Sciatic nerve (tissue), 2 donors: ENCODE measurements around the gene CASS4. TPM values are rescaled to one million over a fixed set of nuclear protein-coding genes. Genes with fewer than 3 reads are reported as not detected.

ENCODE experiments used
- ATAC-seq: fragments of 200-7000 bp; cut with Tn5 transposase; one replicate; pipeline ENCODE4 v1.9.1; 2020; ENCODE audit warnings: mild to moderate bottlenecking, moderate library complexity
- DNase-seq: peaks from one replicate; pipeline ENCODE4 v3.0.0-alpha.2; 2020; ENCODE audit warnings: low spot score
- intact Hi-C: fragments of 100-400 bp; cut with DNase I; formaldehyde crosslinking; loops from one replicate; pipeline ENCODE4 v1.14.2; 2022
- total RNA-seq: library from RNA; stranded (reverse); fragmentation: NEBNext Ultra II Directional; extraction: Animal tissue kit (Norgen Biotek cat#: 25700); gene quantifications from one replicate; pipeline ENCODE4 v1.2.1, GENCODE V29; 2021
- donor health status: DM: no; HTN: no; CAD: no.
- donor health status: DM: no; HTN: no; CAD: no.

CASS4 gene
- total RNA-seq, 1 donor from 2014 or later, result 2.4 TPM

DNA sequence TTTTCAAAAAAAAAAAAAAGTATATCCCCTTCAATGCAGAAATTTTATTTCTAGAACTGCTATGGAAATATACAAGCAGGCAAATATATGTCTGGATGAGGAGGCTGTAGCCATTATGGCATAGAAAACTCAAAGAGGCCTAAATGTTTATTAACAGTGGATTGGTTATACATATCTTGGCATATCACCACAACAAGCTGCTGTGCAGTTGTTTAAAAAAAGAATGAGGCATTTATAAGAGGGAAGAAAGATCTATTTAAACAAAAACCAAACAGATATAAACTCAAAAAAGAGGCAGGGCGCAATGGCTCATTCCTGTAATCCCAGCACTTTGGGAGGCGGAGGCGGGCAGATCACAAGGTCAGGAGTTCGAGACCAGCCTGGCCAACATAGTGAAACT, 26.2 kb downstream of the CASS4 start:
- intact Hi-C loops, result no loop called here
- ATAC-seq, result no peak
- DNase-seq, result no peak

GRCh38 chr20:56439771-56440291, 27.8 kb downstream of the CASS4 start:
- ATAC-seq, result no peak
- intact Hi-C loops, result no loop called here

DNA sequence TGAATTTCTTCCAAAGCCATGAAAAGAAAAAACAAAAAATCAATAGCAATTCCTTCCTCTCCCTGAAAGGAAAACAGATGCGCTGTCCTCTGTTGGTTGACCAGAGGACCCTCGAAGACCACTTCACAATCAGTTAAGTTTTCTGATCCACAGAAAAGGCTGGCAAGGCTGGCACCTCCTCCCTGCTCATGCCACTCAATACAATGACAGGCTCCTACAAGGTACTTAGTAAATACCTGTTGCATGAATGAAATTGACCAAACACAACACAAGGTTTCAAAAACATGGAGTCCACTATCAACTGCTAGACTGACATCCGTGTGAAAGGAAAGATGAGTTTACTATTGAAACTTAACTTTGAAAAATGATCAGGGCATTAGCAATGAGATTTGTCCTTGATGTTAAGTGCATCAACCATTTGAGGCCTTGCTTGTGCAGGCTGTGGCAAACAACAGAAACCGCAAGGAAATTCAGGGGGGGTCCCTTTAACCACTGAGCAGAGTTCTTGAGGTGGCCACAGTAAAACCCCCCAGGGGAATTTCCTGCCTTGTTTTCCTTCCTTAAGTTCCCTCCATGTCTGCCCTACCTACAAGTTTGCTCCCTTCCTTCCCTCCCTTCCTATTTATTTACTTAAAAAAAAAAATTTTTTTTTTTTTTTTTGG, 28.4 kb downstream of the CASS4 start:
- no peak for ATAC-seq
- intact Hi-C loops, result no loop called here
- DNase-seq, result no peak

More at GRCh38 chr20:56439771-56440291, 27.8 kb downstream of the CASS4 start:
- DNase-seq, result no peak

DNA sequence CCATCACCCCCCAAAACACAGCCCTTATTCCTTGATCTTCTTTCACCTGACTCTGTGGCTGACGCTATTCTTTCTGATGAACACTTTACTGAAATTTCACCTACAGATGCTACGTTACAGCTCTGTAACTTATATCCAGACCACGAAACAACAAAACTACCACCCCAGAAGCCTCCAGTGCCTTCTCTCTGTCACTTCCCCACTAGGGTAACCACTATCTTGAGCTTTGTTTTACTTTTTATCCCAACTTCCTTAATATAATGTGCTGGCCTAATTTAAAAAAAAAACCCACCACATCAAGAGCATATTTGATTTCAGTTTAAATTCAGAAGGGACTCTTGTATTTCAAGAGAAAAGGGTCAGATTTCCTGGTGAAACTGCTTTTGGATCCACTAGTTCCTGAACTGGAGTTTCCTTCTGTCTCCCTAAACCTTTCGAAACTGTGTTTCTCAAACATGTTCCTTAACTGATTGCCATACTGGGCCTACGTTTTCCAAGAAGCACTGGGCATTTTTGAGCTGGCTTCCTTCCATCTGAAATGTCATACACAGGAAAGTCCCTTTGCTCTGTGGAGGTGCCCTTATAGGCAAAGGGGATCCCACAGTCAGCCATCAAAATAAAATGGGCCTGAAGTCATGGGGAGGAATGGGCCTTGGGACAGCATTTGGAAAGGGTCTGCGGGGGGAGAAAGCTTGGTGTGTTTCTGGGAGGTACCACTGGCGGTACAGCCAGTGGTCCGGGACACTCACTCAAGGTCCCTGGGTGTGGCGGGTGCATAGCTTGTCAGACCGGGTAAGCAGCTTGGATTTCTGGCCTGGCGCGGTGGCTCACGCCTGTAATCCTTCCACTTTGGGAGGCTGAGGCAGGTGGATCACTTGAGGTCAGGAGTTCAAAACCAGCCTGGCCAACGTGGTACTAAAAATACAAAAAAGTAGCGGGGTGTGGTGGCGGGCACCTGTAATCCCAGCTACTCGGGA, 30.6 kb downstream of the CASS4 start:
- no peak for DNase-seq

GRCh38 chr20:56443654-56444540, 31.8 kb downstream of the CASS4 start:
- intact Hi-C loops, result no loop called here
- ATAC-seq, result no peak
- no peak for DNase-seq

More for the DNA sequence above, 30.6 kb downstream of the CASS4 start:
- intact Hi-C loops, result no loop called here
- ATAC-seq, result no peak

DNA sequence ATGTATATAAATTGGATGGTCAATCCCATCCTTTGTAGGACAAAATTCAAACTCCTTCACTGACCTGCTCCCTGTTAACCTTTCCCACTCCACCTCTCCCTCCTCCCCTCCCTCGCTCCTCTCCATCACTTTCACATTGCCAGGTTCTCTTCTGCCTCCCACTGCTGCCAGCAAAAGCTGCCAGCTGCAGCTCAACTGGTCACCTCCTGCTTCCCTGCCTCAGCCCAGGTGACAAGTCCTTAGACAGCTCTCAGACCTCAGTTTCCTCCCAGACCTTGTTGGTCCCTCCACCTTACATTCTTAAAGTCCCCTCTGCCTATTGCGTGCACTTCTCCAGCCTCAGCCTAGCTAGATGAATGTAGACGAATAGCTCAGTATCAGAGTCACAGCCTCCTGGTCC, 33.1 kb downstream of the CASS4 start:
- ATAC-seq (no peak), DNase-seq (no peak)
- intact Hi-C loops, result no loop called here

DNA sequence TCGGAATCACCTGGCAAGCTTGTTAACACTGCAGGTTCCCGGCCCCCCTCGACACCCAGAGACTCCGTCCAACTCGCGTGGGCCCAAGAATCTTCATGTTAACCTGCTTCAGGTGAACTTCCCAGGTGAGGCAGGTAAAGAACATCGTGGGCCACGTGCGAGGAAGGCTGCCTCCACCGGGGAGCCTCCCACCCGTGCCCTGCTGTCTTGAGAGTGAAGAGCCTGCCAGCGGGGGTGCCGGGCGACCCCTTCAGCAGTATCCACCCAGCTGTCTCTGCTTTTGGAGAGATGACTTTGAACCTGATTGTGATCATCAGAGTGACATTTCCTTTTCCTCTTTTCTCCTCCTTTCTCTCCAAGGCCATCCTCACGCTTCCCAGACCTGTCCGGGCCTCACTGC, 33.5 kb downstream of the CASS4 start:
- DNase-seq (no peak), ATAC-seq (no peak)
- intact Hi-C loops, result no loop called here

DNA sequence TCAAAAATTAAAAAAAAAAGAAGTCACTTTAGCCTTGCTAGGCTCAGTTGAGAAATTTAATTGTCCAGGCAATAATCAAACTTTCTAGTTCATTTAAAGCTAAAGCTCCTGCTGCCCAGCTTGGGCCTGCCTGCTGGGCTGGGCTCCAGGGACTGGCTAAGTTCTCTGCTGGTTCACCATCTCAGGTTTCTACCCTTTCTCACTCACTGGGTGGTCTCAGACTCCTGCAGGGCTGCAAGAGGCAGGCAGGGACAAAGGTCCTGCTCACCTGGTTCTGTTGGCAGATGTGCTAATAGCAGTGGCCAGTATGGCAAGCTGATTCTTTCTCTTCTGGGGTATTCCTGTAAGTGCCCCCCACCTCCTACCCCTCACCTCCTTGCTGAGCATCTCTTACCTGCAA, 35.2 kb downstream of the CASS4 start:
- ATAC-seq, result no peak
- no peak for DNase-seq
- intact Hi-C loops, result no loop called here

DNA sequence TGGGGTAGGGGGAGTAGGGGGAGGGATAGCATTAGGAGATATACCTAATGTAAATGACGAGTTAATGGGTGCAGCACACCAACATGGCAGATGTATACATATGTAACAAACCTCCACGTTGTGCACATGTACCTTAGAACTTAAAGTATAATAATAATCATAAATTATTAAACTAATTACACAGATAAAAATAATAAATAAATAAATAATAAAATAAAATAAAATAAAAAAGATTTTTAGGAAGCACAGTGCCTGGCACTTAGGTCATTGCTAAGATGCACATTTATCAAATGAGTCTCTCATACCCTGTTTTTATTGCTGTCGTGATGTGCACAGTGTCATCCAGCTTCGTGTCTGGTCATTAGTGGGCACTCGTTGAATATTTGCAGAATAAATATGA, 37.4 kb downstream of the CASS4 start:
- DNase-seq, result no peak
- ATAC-seq, result no peak
- intact Hi-C loops, result no loop called here

DNA sequence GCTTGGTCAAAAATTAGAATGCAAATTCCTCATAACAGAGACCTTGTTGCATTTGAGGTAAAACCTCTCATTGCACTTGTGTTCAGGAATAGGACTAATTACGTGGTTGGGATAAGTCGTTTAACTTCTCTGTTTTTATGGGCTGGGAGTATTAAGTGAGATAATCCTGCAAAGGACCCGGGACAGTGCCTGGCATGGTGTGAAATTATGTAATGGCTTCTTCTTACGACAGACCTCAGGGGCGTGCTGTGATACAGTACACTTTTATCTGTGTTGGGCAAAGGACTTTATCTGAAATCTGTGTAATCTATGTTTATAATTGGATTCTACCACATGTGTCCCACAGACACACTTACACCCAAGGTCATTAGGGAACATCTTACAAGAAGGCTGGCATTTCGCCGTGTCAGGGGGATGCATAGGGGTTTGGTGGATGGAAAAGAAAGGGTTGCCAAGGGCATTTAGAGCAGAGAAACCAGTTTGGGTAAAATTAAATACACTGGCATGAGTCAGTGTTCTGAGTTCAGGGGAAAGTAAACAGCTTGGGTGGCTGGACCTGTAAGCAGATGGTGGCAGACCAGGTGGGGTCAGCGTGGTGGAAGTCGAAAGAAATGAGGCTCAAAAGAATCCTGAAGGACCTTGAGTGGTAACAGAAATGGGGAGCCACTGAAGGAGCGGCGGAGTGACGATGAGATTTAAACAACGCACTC, 39.2 kb downstream of the CASS4 start:
- intact Hi-C loops, result no loop called here
- ATAC-seq, result no peak
- no peak for DNase-seq

GRCh38 chr20:56453352-56453751, 41.3 kb downstream of the CASS4 start:
- intact Hi-C loops, result no loop called here
- DNase-seq (no peak), ATAC-seq (no peak)

GRCh38 chr20:56454754-56455153, 42.7 kb downstream of the CASS4 start:
- intact Hi-C loops, result no loop called here
- no peak for ATAC-seq
- no peak for DNase-seq

DNA sequence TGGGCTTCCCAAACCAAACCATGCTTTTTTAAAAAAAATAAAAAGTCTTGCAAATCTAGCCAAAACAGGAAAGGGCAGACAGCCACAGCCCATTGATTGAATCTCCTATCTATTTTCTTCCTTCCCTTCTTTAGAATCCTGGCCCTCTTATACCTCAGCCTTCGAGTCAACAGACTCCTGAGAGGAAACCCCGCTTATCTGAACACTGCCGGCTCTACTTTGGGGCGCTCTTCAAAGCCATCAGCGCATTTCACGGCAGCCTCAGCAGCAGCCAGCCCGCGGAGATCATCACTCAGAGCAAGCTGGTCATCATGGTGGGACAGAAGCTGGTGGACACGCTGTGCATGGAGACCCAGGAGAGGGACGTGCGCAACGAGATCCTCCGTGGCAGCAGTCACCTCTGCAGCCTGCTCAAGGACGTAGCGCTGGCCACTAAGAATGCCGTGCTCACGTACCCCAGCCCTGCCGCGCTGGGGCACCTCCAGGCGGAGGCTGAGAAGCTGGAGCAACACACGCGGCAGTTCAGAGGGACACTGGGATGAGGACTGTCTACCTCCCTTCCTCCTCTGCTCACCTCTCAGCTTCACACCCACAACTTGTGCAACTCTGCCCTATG, 46.3 kb downstream of the CASS4 start:
- intact Hi-C loops, result no loop called here
- DNase-seq, result no peak
- no peak for ATAC-seq

DNA sequence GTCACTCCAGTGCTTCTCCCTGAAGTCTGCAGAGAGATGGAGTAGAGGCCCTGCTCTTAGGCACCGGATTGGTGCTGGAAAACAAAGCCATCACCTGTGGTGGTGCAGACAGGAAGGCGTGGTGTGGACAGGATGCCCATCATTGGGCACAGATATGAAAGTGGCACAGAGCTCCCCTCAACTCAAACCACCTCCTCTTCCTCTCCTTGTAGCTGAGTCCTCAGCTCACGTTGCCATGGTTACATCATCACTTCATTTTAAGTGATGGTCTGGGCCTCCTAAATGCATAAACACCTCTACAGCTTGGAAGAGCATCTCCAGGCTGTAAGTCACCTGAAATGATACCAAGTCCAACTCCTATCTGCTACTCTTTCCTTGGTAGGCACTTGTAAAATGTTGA, 48.4 kb downstream of the CASS4 start:
- DNase-seq, result no peak
- no peak for ATAC-seq
- intact Hi-C loops, result no loop called here

DNA sequence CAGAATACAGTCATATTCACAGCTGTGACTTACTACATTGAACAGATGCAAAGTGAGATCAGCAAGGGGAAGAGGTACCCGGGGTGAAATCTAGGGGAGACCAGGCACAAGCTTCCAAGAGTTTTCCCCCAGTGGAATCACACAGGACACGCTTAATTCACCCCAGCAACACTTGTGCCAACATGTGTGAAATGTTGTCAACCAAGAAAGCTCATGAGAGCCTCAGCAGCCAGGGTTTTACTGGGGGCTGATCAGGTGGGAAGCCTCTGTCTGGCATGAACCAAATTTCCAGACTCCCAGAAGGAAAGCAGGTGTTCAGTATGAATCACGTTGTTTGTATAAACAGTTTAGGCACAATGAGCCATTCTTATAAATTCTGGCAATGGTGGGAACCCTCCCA, 49.5 kb downstream of the CASS4 start:
- no peak for ATAC-seq
- DNase-seq, result no peak
- intact Hi-C loops, result no loop called here

GRCh38 chr20:56463428-56463827, 51.4 kb downstream of the CASS4 start:
- intact Hi-C loops, result no loop called here
- DNase-seq, result no peak
- no peak for ATAC-seq

- no peak for DNase-seq
- intact Hi-C loops, result loop anchor here (5.0 kb wide), 1 partner anchor 104 kb away; no protein-coding TSS in a partner anchor
- ATAC-seq, result peak; percentile 29
Observed at GRCh38 chr20:56465997-56466396, 53.9 kb downstream of the CASS4 start.

GRCh38 chr20:56467968-56468315, 55.9 kb downstream of the CASS4 start:
- DNase-seq (no peak), ATAC-seq (peak; percentile 8)
- intact Hi-C loops, result loop anchor here (5.0 kb wide), 1 partner anchor 106 kb away; no protein-coding TSS in a partner anchor
